Measurements from ENCODE around the gene WDR55. TPM values are rescaled to one million over a fixed set of nuclear protein-coding genes. Genes with fewer than 3 reads are reported as not detected.

The WDR55 gene
- total and polyA plus RNA-seq, 2 donors (not counting 1 experiment from before 2014, with no cell fraction given), result 43.4 to 44.7 TPM

Small RNA genes lying within 50 kb of the gene (small RNA-seq; reads per million reads assigned to genes)
- 26.9 reads per million, percentile 91 among the genes with 10 or more reads in this experiment for gene VTRNA1-1 (ENCODE audit: insufficient read length, low read depth, low replicate concordance)
- not detected for gene VTRNA1-2 (ENCODE audit: insufficient read length, low read depth, low replicate concordance)

Other genes starting within 250 kb of the WDR55 start
- 8.8 and 15.0 TPM in 2 replicates for gene EIF4EBP3, start 117.2 kb upstream of the WDR55 start, total RNA-seq
- 13.8 and 18.2 TPM in 2 replicates for gene EIF4EBP3, start 117.2 kb upstream of the WDR55 start, polyA plus RNA-seq
- 25.6 and 27.1 TPM in 2 replicates for gene SRA1, start 107.4 kb upstream of the WDR55 start, total RNA-seq
- gene SRA1, start 107.4 kb upstream of the WDR55 start, polyA plus RNA-seq, result 23.2 and 34.4 TPM in 2 replicates
- gene APBB3, start 100.3 kb upstream of the WDR55 start, total RNA-seq, result 73.9 and 79.7 TPM in 2 replicates
- 126 and 156 TPM in 2 replicates for gene APBB3, start 100.3 kb upstream of the WDR55 start, polyA plus RNA-seq
- gene SLC35A4, start 100.1 kb upstream of the WDR55 start, total RNA-seq, result 44.0 and 48.6 TPM in 2 replicates
- 32.6 and 57.8 TPM in 2 replicates for gene SLC35A4, start 100.1 kb upstream of the WDR55 start, polyA plus RNA-seq
- gene CD14, start 31.7 kb upstream of the WDR55 start, total RNA-seq, result 0.97 and 1.8 TPM in 2 replicates
- gene CD14, start 31.7 kb upstream of the WDR55 start, polyA plus RNA-seq, result 4.3 and 11.4 TPM in 2 replicates
- 33.3 and 36.2 TPM in 2 replicates for gene TMCO6, start 25.5 kb upstream of the WDR55 start, total RNA-seq
- gene TMCO6, start 25.5 kb upstream of the WDR55 start, polyA plus RNA-seq, result 70.4 and 78.3 TPM in 2 replicates
- gene NDUFA2, start 17.3 kb upstream of the WDR55 start, total RNA-seq, result 40.7 and 41.9 TPM in 2 replicates
- 45.3 and 65.9 TPM in 2 replicates for gene NDUFA2, start 17.3 kb upstream of the WDR55 start, polyA plus RNA-seq
- gene IK, start 17.1 kb upstream of the WDR55 start, total RNA-seq, result 108 and 110 TPM in 2 replicates
- 54.0 and 91.0 TPM in 2 replicates for gene IK, start 17.1 kb upstream of the WDR55 start, polyA plus RNA-seq
- gene DND1, start 8.7 kb downstream of the WDR55 start, total RNA-seq, result 2.5 and 3.0 TPM in 2 replicates
- 3.6 and 4.3 TPM in 2 replicates for gene DND1, start 8.7 kb downstream of the WDR55 start, polyA plus RNA-seq
- 60.5 and 65.6 TPM in 2 replicates for gene HARS1, start 26.5 kb downstream of the WDR55 start, total RNA-seq
- 32.6 and 46.1 TPM in 2 replicates for gene HARS1, start 26.5 kb downstream of the WDR55 start, polyA plus RNA-seq
- 65.1 and 68.0 TPM in 2 replicates for gene HARS2, start 26.6 kb downstream of the WDR55 start, total RNA-seq
- gene HARS2, start 26.6 kb downstream of the WDR55 start, polyA plus RNA-seq, result 27.3 and 38.0 TPM in 2 replicates
- 55.7 and 55.8 TPM in 2 replicates for gene ZMAT2, start 35.5 kb downstream of the WDR55 start, total RNA-seq
- 11.2 and 18.3 TPM in 2 replicates for gene ZMAT2, start 35.5 kb downstream of the WDR55 start, polyA plus RNA-seq
- gene PCDHA1, start 121.2 kb downstream of the WDR55 start, total RNA-seq, result not detected in 2 replicates
- gene PCDHA1, start 121.2 kb downstream of the WDR55 start, polyA plus RNA-seq, result not detected in 2 replicates
- gene PCDHA2, start 129.9 kb downstream of the WDR55 start, total RNA-seq, result not detected in 2 replicates
- gene PCDHA2, start 129.9 kb downstream of the WDR55 start, polyA plus RNA-seq, result not detected in 2 replicates
- not detected in 2 replicates for gene PCDHA3, start 136.2 kb downstream of the WDR55 start, total RNA-seq
- gene PCDHA3, start 136.2 kb downstream of the WDR55 start, polyA plus RNA-seq, result not detected in 2 replicates
- not detected in 2 replicates for gene PCDHA4, start 142.2 kb downstream of the WDR55 start, total RNA-seq
- not detected in 2 replicates for gene PCDHA4, start 142.2 kb downstream of the WDR55 start, polyA plus RNA-seq
- not detected in 2 replicates for gene PCDHA5, start 156.7 kb downstream of the WDR55 start, total RNA-seq
- not detected in 2 replicates for gene PCDHA5, start 156.7 kb downstream of the WDR55 start, polyA plus RNA-seq
- not detected in 2 replicates for gene PCDHA6, start 163.1 kb downstream of the WDR55 start, total RNA-seq
- gene PCDHA6, start 163.1 kb downstream of the WDR55 start, polyA plus RNA-seq, result not detected in 2 replicates
- gene PCDHA7, start 169.4 kb downstream of the WDR55 start, total RNA-seq, result not detected in 2 replicates
- 0.03 TPM in 1 of 2 replicates, not detected in the other for gene PCDHA7, start 169.4 kb downstream of the WDR55 start, polyA plus RNA-seq
- gene PCDHA8, start 176.3 kb downstream of the WDR55 start, total RNA-seq, result not detected in 2 replicates
- not detected in 2 replicates for gene PCDHA8, start 176.3 kb downstream of the WDR55 start, polyA plus RNA-seq
- gene PCDHA9, start 183.5 kb downstream of the WDR55 start, total RNA-seq, result not detected in 2 replicates
- not detected in 2 replicates for gene PCDHA9, start 183.5 kb downstream of the WDR55 start, polyA plus RNA-seq
- gene PCDHA10, start 191.0 kb downstream of the WDR55 start, total RNA-seq, result not detected in 2 replicates
- not detected in 2 replicates for gene PCDHA10, start 191.0 kb downstream of the WDR55 start, polyA plus RNA-seq
- not detected in 2 replicates for gene PCDHA11, start 204.1 kb downstream of the WDR55 start, total RNA-seq
- gene PCDHA11, start 204.1 kb downstream of the WDR55 start, polyA plus RNA-seq, result not detected in 2 replicates
- not detected in 2 replicates for gene PCDHA12, start 210.4 kb downstream of the WDR55 start, total RNA-seq
- gene PCDHA12, start 210.4 kb downstream of the WDR55 start, polyA plus RNA-seq, result not detected in 2 replicates
- not detected in 2 replicates for gene PCDHA13, start 217.2 kb downstream of the WDR55 start, total RNA-seq
- gene PCDHA13, start 217.2 kb downstream of the WDR55 start, polyA plus RNA-seq, result not detected in 2 replicates